IPS-NIHi11 (cell line): ENCODE results near the gene AIP.
"Not testable (repeated sequence)": the region's sequence is repeated elsewhere in the genome, so short reads cannot be mapped to it uniquely, and the experiment has no call there.

ENCODE experiments used
- DNase-seq: peaks from one replicate; pipeline ENCODE4 v3.0.0; 2012; ENCODE audit warnings: mixed read lengths, low spot score

Gene AIP

DNA sequence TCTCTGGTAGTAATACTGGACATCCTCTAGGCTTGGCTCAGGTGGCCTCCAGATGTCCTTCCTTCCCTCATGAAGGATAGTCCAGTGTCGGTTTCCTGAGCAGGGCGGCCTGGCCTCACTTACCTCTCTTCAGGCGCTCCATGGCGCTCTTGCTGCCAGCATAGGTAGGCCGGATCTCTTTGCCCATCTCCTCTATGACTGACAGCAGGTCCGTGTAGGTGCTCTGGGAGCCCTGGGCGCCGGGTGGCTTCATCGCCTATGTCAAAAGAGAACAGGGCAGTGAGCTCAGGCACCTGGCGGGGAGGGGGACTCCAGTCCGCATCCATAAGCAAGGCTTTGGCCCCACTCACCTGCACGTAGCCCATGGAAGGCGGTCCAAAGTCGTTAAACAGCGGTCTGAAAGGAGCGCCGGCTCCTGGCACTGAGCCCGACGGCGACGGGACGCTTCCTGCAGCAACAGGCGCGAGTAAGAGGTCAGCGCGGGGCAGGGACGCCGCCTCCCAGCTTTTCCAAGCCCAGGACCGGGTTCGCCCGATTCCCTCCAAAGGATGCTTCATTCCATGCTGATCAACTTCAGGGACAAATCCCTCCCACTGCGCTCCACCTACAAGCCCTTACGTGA, 24.5 kb downstream of the AIP start:
- DNase-seq: no peak

DNA sequence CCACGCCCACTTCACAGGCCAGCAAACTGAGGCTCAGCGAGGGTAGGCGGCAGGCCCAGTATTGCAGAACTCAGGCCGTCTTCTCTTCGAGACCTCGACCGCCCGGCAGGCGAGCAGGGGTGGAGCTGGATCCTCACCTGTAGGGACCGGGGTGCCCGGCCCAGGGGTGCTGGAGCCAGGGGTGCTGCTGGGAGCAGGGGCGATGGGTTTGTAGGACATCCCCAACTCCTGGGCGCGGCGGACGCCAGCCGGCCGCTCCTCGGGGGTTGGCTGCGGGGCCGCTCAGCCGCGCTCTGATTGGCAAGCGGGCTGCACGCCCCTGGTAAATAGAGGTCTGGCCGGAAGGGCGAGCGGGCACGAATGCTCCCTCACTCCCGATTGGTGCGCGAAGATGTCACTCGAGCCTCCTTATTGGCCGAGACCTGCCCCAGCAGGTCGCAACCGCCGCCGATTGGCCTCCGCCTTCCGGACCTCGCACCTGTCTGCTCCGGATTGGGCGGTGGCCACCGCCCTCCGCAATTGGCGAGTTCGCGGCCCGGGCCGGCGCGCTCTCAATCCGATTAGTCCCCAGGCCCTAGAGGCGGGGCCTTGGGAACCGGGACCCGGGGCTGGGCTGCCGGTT, 25.1 kb downstream of the AIP start, which contains the start of gene CDK2AP2:
CDK2AP2 (minus strand) TSS at position 299 of the 622 bp plus-strand sequence; CDS start at position 219, 80 bp downstream.
- DNase-seq: peak; percentile 96

DNA sequence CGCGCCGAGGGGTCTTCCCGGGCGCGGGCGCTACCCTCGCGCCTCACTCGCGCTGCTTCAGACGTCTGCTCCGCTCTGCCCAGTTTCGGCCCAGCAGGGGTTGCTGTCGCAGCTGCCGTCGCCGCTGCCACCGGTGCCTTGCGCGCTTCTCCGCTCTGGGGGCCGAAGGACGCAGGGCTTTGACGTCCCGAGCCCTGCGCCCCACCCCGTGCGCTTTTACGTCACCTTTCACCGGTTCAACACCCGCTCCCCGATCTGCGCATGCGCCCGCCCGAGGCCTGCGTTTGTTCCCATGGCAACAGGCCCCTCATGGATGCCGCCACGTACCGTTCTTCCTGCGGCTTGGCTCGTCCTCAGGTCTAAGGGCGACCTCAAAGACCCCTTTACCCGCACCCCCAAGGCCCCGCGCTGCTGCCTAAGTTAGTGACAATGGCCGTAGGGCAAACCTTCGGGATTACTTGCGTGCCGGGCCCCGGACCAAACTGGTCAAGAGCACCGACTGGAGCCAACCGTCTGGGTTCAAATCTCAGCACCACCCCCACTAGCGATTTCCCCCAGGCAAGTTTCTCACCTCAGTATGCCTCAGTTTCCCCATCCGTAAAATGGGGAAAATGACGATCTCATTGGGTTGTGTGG, 25.8 kb downstream of the AIP start:
- DNase-seq: peak; percentile 99

DNA sequence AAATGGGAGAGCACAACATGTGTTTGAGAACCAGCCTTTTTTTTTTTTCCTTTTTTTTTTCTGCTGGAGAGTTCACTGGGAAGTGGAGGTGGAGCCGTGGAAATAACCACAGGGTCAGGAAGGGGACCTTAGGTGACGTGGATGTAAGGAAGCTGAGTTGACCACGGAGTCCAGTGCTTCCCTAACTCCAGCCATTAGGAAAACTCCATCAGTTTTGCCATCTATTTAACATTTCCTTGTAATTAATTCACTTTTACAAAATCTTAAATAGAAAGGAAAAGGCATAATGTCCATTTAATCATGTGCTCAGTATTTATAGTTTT, 27.2 kb downstream of the AIP start:
- no peak for DNase-seq

DNA sequence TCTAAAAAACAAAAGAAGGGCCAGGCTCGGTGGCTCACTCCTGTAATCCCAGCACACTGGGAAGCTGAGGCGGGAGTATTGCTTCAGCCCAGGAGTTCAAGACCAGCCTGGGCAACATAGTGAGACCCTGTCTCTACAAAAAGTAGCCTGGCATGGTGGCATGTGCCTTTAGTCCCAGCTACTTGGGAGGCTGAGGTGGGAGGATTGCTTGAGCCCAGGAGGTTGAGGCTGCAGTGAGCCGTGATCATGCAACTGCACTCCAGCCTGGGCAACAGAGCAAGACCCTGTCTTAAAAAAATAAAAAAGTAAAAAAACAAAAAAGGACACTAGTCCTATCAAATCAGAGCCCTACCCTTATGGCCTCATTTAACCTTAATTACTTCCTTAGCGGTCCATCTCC, 28.7 kb downstream of the AIP start:
- not testable (repeated sequence) for DNase-seq

DNA sequence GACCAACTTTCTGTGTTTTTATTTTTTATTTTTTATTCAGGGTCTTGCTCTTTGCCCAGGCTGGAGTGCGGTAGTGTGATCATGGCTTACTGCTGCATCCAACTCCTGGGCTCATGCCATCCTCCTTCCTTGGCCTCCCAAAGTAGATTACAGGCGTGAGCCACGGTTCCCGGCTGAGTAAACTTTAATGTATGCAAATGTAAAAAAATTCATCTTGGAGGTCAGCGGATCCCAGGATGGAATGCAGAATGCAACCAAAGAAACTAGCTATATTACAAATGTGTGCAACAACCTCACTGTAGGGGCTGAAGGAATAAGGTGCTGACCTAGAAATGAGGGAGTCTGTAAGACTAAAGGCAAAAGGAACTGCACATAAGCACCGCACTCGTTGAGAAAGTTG, 31.3 kb downstream of the AIP start:
- no peak for DNase-seq

DNA sequence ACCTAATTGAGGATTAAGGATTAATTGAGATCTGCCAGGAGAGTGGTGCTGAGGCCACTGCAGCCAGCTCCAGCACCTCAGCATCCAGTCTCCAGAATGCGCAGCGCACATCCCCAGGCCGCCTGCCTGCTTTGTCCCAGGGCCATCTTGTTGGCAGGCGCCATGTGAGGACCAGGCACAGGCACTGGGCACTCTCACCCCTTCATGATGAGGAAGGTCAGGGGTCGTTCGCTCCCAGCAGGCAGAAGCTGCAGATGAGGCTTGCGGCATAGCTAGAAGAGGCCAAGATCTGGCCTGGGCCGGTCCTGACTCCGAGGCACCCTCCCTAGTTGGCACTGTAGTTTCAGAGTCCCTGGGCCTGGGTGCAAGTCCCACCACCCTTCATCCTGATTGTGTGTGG, 34.0 kb downstream of the AIP start:
- DNase-seq: no peak

DNA sequence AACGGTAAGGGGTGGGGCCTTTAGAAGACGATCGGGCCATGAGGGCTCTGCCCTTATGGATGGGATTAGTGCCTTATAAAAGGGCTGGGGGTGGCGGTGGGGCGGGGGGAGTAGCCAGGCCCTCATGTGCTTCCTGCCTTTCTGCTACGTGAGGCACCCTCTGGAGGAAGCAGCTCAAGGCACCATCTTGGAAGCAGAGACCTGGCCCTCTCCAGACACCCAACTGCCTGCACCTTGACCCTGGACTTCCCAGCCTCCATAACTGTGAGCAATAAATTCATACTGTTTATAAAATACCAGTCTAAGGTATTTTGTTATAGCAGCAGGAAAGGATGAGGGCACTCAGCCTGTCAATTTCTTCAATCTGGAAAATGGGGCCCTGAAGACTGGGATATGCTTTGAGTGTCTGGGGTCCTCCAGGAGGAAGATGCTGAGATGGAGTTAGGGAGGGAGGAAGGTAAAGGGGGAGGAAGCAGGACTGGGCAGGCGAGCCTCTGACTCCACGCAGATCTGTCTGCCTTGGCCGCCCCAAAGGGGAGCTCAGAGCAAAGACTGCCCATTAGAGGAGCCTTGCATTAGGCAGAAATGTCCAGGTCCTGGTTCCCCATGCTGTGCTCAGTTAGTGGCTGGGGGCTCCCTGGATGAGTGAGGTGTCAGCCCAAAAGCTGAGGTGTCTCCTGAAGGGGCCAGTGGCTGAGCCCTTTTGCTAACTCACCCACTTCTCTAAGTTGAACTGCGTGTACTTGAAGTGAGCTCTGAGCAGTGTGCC, 35.1 kb downstream of the AIP start:
- no peak for DNase-seq

DNA sequence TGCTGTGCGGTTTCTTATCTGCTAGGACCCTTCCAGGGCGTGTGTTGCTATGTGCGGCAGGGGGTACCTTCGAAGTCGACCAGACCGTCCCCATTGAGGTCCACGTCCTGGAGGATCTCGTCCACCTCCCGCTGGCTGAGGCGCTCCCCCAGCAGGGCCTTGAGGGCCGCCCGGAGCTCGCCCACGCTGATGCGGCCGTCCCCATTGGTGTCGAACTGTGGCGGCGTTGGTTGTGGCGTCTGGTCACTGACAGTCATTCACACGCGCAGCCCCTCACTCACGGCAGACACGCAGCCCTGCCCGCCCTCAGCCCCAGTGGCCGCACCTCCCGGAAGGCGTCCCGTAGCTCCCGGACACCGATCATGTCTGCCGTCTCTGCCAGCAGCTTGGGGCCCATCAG, 36.9 kb downstream of the AIP start:
- DNase-seq: no peak

DNA sequence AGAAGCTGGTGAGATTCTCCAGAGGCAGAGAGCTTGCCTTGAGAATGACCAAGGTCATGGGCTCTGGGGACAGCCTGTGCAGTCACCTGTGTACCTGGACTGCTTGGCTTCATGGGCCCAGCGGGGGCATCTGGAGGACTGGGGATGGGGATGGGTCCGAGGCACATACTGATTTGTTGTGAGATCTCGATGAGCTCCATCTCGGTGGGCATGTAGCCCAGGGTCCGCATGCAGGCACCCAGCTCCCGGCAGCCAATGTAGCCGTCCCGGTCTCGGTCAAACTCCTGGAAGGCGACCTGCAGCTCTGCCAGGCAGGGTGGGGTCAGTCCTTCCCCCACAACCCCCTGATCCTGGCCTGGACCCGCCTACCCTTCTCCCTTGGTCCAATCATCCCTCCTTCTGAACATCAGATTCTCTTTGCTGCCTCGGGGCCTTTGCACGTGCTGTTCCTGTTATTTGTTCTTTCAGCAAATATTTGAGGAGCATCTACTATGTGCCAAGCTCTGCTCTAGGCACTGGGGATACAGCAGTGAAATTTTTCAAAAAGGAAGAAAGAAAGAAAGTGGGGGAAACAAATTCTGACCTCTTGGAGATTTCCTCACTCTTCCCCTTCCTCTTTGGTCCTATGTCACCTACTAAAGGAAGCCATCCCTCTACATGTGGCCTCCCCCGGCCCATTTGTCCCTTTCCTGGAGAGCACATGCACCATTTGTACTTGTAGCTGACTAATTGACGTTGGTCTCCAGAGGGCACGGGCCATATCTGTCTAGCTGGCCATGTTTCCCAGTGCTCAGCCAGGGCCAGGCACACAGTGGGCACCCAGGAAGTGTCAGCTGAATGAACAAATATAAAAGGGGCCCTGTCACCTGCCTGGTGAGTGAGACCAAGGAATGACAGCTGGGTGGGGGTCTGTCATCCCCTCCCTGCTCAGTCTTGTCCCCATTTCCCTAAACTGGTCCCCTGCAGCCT, 38.3 kb downstream of the AIP start:
- DNase-seq: no peak

DNA sequence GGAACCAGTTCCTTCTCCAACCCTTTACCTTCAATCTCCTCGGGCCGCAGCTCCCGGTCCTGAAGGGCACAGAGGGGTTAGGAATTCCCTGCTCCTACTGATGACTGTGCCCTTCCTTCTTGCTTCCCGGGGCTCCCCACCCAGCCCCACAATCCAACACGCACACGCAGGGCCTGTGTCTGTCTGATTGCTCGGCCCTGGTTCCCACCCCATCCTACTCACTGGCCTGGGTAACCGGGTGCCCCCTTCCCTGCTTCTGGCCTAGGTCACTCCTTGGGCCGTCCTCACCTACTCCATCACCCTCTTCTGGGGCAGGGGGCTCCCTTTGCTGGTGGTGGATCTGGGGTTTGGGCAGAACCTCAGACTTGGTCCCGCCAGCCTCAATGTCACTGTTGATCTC, 39.1 kb downstream of the AIP start:
- DNase-seq: no peak

DNA sequence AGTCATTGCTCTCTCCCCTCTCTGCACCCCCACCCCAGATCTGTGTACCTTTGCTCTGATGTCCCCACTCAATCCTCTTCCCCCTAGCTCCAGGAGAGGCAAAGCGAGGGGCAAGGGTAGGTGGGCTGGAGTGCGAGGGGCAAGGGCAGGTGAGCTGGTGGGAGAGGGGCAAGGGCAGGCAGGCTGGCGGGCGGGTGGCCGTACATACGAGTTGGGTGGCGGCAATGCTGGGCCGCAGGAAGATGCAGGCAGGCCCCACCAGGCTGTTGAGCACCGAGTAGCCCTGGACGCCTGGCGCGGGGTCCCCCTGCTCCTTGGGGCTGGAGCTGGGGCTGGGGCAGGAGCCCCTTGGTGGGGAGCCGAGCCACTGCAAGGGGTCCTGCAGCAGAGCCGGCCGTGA, 39.5 kb downstream of the AIP start:
- no peak for DNase-seq

DNA sequence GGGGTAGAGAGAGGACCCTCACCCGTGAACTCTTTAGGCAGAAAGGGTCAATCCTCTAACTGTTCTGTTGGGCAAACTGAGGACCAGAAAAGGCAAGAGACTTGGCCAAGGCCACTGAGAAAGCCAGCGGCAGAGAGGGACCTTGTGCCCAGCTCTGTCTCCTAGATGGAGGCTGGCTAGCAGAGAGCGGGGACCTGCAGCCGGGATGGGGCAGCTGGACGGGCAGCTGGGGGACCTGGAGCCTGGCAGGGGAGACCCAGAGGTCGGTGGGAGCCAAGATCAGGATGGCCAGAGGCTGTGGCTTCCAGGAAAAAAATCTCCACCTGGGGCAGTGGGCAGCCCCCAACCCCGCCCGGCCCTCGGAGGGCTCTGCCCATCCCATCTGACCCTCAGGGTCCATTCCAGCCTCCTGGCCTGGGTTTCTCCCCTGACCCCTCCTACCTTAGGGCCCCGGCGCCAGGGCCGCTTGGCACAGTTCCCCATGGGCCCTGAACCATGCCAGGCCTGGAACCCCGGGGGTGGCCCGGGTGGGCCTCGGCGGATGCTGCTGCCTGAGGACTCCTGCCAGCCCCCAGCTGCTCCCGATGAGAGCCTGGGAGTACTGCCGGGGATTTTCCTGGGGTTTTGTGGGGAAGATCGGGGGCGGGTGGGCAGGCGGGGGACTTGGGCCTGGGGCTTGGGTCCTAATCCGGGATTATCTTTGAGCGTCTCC, 40.2 kb downstream of the AIP start, which contains the start of gene CABP2:
CABP2 (minus strand) TSS at position 603 of the 712 bp plus-strand sequence; CDS start at position 483, 120 bp downstream.
- DNase-seq: no peak

DNA sequence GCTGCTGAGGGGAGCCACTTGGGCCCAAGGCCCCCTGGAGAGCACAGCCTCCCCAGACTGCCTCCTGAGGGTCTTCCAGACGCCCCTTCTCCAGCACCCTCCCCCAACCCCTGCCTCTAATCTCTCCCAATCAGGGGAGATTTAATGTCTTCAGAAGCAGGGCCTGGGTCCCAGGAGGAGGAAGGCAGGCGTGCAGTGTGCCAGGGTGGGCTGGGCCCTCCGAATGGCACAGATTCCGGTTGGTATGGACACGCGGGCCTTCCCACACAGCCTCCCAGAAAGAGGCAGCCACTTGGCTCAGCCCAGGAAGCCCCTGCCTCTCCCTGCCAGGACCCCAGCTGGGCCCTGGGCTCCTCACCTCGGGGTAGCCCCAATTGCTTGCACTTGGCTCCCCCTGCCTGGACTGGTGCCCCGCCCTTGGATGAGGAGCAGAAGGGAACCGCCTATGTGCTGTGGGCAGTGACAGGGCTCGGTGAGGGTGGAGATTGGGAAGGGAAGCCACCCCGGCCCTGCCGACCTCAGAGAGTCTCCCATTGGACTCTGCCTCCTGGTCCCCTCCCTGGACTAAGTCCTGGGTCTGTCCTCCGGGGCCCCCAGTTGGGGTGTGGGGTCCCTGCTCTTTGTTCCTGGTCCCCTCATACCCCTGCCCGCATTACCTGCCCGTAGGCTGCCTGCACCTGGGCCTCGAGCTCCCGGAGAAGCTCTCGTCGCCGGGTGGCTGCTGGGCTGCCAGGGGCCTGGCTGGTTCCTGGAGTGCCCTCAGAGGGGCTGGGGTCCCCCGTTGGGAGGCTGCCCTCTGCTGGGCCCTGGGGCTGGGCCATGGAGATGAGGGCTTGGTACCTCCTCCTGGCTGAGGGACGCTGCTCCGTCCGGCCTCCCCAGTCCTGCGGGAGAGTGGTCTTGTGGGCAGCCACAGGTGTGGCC, 41.0 kb downstream of the AIP start:
- DNase-seq: no peak

DNA sequence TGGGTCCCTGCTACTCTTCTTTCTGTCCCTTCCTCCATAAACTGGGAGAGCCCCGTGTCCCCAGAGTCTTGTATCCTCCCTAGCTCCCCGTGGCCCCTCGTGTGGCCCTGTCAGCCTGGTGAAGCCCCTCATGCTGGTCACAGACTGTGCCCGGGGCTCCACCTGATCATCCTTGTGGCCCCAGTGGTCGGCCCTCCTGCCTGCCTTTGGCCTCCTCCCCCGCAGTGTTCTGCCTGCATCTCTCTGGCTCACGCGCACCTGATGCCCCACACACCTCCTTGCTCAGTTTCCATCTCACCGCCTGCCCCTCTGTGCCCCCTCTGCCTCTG, 41.6 kb downstream of the AIP start:
- DNase-seq: no peak

DNA sequence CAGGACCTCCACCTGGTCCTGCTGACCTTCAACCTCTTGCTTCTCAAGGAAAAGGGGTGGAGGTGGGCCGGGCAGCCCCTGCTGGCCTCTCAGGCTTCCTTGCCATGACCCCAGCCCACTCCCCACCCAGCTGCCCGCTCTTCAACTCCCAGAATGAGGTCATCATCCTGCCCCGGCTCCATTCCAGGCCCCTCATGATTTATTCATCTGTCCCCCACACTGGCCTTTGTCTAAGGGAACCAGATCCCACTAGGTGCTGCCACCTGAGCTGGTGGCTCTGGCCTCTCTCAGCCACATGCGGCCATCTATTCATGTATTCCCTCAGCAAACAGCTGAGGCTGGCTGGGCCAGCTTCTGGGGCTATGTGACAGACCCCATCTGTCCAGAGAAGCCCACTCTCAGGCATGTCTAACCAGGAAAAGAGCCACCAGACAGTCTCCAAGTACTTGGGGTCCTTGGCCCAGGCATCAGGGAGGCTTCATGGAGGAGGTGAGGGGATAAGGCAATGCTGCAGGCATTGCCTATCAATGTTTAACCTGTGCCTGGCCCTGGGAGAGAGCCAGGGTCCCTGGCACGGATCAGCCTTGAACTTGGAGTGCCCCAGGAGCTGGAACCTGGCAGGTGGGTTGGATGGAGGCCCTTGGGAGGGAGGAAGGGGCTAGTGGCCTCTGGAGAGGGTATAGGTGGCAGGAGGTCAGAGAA, 42.6 kb downstream of the AIP start:
- DNase-seq: peak; percentile 42

DNA sequence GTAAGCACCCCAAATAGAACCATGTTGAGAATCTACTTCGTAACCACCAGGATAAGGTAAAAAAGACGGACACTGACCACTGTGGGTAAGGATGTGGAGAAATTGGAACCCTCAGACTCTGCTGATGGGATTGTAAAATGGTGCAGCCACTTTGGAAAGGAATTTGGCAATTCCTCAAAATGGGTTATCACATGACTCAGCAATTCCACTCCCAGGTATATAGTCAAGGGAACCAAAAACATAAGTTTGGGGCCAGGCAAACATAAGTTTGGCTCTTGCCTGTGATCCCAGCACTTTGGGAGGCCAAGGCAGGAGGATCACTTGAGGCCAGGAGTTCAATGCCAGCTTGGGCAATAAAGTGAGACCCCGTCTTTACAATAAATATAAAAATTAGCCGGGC, 45.5 kb downstream of the AIP start:
- no peak for DNase-seq

DNA sequence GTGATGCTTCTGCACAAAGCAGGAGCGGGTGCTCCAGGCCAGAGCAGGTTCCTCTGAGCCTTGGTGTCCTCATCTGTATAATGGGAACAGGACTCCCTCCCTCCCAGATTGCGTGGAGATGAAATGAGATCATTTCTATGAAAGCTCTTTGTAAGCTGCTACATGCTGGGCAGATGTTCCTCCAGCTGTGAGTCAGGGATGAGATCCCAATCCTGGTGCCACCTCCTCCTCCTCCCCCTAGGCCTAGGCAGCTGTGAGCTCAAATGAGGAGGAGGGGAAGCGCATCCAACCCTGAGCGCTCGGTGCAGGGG, 47.4 kb downstream of the AIP start:
- DNase-seq: no peak

DNA sequence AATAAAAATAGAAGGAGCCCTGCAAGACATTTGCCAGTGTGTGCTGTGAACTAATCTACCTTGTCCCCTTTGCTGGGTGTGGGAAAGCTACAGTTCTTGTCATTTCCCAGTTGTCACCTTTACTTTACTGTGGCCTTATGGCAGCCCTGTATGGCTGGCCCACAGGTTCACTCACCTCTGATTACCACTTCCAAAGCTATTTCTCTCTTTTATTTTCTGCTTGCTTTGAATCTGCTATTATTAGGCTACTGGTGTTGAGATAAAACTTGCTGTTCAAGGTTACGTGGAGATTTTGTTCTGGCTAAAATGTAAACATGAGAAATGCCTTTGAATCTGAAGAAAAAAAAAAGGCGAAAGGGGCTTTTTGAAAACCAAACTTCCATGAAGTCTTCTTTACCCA, 50.1 kb downstream of the AIP start:
- no peak for DNase-seq
